DOHH2 (cell line): Measurements from ENCODE around the gene TIE1.

Experiments
- H3F3A ChIP-seq: fragments of 200-600 bp; sonication (generic), shearing (Covaris generic); 2 replicates; pipeline ENCODE4 v1.6.0; 2016; ENCODE audit warnings: antibody characterized with exemption, mild to moderate bottlenecking; ENCODE audit not compliant: control insufficient read depth, insufficient read depth
- H3K27ac ChIP-seq: fragments of 200-600 bp; sonication (generic); 2 replicates; pipeline ENCODE4 v1.5.1; 2014; ENCODE audit warnings: low read depth, mild to moderate bottlenecking, low read length, moderate library complexity
- H3K27me3 ChIP-seq: fragments of 200-600 bp; sonication (generic); 2 replicates; pipeline ENCODE4 v1.6.1; 2014; ENCODE audit warnings: mild to moderate bottlenecking, low read length, mixed read lengths; ENCODE audit not compliant: control insufficient read depth
- H3K36me3 ChIP-seq: fragments of 200-600 bp; sonication (generic); 2 replicates; pipeline ENCODE4 v1.6.1; 2014; ENCODE audit warnings: mild to moderate bottlenecking, low read length, moderate library complexity, mixed read lengths; ENCODE audit not compliant: control insufficient read depth
- H3K4me1 ChIP-seq: fragments of 200-600 bp; sonication (generic); 2 replicates; pipeline ENCODE4 v1.6.1; 2014; ENCODE audit warnings: mild to moderate bottlenecking, low read length, mixed read lengths; ENCODE audit not compliant: control insufficient read depth
- H3K4me2 ChIP-seq: fragments of 200-600 bp; sonication (generic); 2 replicates; pipeline ENCODE4 v1.6.0; 2014; ENCODE audit warnings: mild to moderate bottlenecking, low read length, moderate library complexity
- H3K4me3 ChIP-seq: fragments of 200-600 bp; sonication (generic); 2 replicates; pipeline ENCODE4 v1.5.1; 2014; ENCODE audit warnings: mild to moderate bottlenecking, low read length, mixed read lengths
- H3K79me2 ChIP-seq: fragments of 200-600 bp; sonication (generic); 2 replicates; pipeline ENCODE4 v1.6.1; 2014; ENCODE audit warnings: mild to moderate bottlenecking, low read length, mixed read lengths; ENCODE audit not compliant: control insufficient read depth
- H3K9me2 ChIP-seq: fragments of 200-600 bp; sonication (generic); replicated peaks from 2 replicates; pipeline ENCODE4 v1.6.1; 2014; ENCODE audit warnings: mild to moderate bottlenecking, low read length, mixed read lengths; ENCODE audit not compliant: control insufficient read depth
- H3K9me3 ChIP-seq: fragments of 200-600 bp; sonication (generic); 2 replicates; pipeline ENCODE4 v1.6.1; 2014; ENCODE audit warnings: antibody characterized with exemption, low read length, mixed read lengths; ENCODE audit not compliant: control insufficient read depth, insufficient read depth
- H4K20me1 ChIP-seq: fragments of 200-600 bp; sonication (generic); 2 replicates; pipeline ENCODE4 v1.6.0; 2014; ENCODE audit warnings: low read depth, mild to moderate bottlenecking, antibody characterized with exemption, low read length, moderate library complexity; ENCODE audit not compliant: control insufficient read depth, insufficient read depth
- EZH2phosphoT487 ChIP-seq: fragments of 200-600 bp; sonication (generic); IDR thresholded peaks from 2 replicates; pipeline ENCODE4 v1.6.1; 2017; ENCODE audit warnings: borderline replicate concordance, mild to moderate bottlenecking, antibody characterized with exemption, low read length, moderate library complexity, mixed read lengths
- TF ChIP-seq, protein P1 (sequence below): fragments of 200-600 bp; sonication (generic); IDR thresholded peaks from one replicate; pipeline ENCODE4 v1.5.1; 2014; ENCODE audit warnings: antibody characterized with exemption, mild to moderate bottlenecking, low read depth, low read length; ENCODE audit not compliant: poor library complexity, severe bottlenecking

Gene TIE1

DNA sequence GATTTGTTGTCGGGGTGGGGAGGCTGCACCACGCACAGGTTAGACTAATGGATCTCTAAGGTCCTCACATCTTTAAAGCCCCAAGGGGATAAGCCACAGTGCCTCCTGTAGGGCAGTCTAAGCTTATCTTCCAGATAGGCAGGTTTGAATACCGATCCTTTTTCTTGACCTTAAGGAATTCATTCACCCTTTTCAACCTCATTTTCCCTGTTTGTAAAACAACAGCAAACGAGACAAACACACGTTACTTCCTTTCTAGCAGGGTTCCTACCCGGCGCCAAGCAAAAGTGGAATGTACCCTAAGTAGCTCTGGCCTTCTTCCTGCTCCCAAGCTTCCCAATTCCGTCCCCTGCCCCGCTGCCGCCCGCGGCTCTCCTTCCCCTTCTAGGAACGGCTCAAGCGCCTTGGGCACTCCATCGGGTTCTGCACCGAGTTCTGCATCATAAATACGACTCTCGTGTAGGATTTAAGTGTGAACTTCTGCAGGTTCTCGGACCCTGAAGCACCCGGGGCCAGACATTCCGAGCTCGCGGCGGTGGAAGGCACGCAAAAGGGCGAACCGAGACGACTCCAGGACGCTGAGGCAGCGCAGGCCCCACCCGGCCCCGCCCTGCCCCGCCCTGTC, 57.5 kb downstream of the TIE1 start:
- TF ChIP-seq EZH2phosphoT487, result no peak
- TF ChIP-seq, protein P1, sequence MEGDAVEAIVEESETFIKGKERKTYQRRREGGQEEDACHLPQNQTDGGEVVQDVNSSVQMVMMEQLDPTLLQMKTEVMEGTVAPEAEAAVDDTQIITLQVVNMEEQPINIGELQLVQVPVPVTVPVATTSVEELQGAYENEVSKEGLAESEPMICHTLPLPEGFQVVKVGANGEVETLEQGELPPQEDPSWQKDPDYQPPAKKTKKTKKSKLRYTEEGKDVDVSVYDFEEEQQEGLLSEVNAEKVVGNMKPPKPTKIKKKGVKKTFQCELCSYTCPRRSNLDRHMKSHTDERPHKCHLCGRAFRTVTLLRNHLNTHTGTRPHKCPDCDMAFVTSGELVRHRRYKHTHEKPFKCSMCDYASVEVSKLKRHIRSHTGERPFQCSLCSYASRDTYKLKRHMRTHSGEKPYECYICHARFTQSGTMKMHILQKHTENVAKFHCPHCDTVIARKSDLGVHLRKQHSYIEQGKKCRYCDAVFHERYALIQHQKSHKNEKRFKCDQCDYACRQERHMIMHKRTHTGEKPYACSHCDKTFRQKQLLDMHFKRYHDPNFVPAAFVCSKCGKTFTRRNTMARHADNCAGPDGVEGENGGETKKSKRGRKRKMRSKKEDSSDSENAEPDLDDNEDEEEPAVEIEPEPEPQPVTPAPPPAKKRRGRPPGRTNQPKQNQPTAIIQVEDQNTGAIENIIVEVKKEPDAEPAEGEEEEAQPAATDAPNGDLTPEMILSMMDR, result peak; percentile 72
- peak overlapping the region; percentile 86 for H3K4me3 ChIP-seq
- peak overlapping the region; percentile 61 for H3K27ac ChIP-seq
- H3K4me1 ChIP-seq, result peaks cover 33% of the 10 kb centered on the region
- H3K9me2 ChIP-seq, result no peaks in the 10 kb centered on the region
- H3K9me3 ChIP-seq, result no peaks in the 10 kb centered on the region
- peaks cover 12% of the 10 kb centered on the region for H4K20me1 ChIP-seq
- H3K36me3 ChIP-seq, result peaks cover 44% of the 10 kb centered on the region
- H3K4me2 ChIP-seq, result peak overlapping the region; percentile 75
- H3F3A ChIP-seq, result peaks cover 23% of the 10 kb centered on the region
- H3K27me3 ChIP-seq, result no peaks in the 10 kb centered on the region
- peaks cover 37% of the 10 kb centered on the region for H3K79me2 ChIP-seq

DNA sequence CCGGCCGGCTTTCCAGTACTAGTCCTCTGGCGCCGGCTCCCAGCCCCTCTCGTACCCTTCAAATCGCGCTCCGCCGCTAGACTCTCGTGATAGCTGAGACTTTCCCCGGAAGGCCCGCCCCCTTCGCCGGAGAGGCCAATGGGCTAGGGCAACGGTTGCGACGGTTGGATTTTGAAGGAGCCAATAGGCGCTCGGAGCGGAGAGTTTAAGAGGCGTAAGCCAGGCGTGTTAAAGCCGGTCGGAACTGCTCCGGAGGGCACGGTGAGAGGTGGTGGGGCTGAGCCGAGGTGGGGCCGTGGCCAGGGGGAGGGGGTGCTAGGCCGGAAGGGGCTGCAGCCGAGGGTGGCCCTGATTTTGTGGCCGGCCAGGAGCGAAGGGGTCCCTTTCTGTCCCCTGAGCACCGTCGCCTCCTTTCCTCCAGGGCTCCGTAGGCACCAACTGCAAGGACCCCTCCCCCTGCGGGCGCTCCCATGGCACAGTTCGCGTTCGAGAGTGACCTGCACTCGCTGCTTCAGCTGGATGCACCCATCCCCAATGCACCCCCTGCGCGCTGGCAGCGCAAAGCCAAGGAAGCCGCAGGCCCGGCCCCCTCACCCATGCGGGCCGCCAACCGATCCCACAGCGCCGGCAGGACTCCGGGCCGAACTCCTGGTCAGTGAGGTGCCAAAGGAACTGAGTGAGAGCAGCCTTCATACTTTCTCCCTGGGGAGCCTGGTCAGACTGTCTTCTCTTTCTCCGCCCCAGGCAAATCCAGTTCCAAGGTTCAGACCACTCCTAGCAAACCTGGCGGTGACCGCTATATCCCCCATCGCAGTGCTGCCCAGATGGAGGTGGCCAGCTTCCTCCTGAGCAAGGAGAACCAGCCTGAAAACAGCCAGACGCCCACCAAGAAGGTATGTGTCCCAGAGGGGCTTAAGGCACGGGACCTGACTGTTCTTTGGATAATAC, 58.2 kb downstream of the TIE1 start, which contains the start of gene CDC20:
Gene CDC20, plus strand, starts transcription at position 236 of the 948 bp plus-strand sequence. Its CDS starts 235 bp downstream, at position 471.
- H3K4me2 ChIP-seq, result peak within 1 kb of the TSS; percentile 84
- H3K36me3 ChIP-seq, result peaks cover 52% of the 10 kb centered on the region
- no peaks in the 10 kb centered on the region for H3K27me3 ChIP-seq
- peak within 1 kb of the TSS; percentile 73 for H3K27ac ChIP-seq
- H3K79me2 ChIP-seq, result peaks cover 37% of the 10 kb centered on the region
- H4K20me1 ChIP-seq, result peaks cover 12% of the 10 kb centered on the region
- no peaks in the 10 kb centered on the region for H3K9me3 ChIP-seq
- peaks cover 27% of the 10 kb centered on the region for H3F3A ChIP-seq
- TF ChIP-seq, protein P1, result no peak
- no peak for TF ChIP-seq EZH2phosphoT487
- no peaks in the 10 kb centered on the region for H3K9me2 ChIP-seq
- peaks cover 33% of the 10 kb centered on the region for H3K4me1 ChIP-seq
- H3K4me3 ChIP-seq, result peak within 1 kb of the TSS; percentile 86

DNA sequence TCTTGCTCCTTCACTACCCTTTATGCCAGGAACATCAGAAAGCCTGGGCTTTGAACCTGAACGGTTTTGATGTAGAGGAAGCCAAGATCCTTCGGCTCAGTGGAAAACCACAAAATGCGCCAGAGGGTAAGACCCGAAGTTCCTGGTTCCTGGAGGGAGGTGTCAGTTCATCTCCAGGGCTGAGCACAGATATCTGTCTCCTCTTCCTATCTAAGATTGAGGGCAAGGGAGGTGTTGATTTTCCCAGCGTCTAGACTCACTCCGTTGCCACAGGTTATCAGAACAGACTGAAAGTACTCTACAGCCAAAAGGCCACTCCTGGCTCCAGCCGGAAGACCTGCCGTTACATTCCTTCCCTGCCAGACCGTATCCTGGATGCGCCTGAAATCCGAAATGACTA, 58.9 kb downstream of the TIE1 start:
- Histone ChIP-seq H3K4me2 (peak overlapping the region; percentile 84), H4K20me1 (peaks cover 12% of the 10 kb centered on the region), H3K4me1 (peaks cover 33% of the 10 kb centered on the region), H3F3A (peaks cover 27% of the 10 kb centered on the region), H3K27me3 (no peaks in the 10 kb centered on the region), H3K79me2 (peaks cover 37% of the 10 kb centered on the region), H3K27ac (peak overlapping the region; percentile 73), H3K9me3 (no peaks in the 10 kb centered on the region), H3K4me3 (peak overlapping the region; percentile 86), H3K36me3 (peaks cover 59% of the 10 kb centered on the region), H3K9me2 (no peaks in the 10 kb centered on the region)
- TF ChIP-seq, protein P1, result no peak
- no peak for TF ChIP-seq EZH2phosphoT487
